Endometrial microvascular endothelial cells (primary cell): Measurements from ENCODE around the gene MACROD2. TPM values are rescaled to one million over a fixed set of nuclear protein-coding genes. Genes with fewer than 3 reads are reported as not detected.

ENCODE experiments used
- in situ Hi-C: cut with HindIII; loops from 2 replicates; pipeline ENCODE4 v1.10.0; 2017; ENCODE audit warnings: low sequenced_read_pairs, low pct_unique_long_range_greater_than_20kb; ENCODE audit errors: inconsistent ontology term
- total RNA-seq: library from RNA; depleted of rRNA; stranded (reverse); fragments of >200 nt; gene quantifications from one replicate; pipeline ENCODE4 v1.2.3, GENCODE V29; 2015; ENCODE audit errors: inconsistent ontology term

The MACROD2 gene
- total RNA-seq, 1 donor from 2014 or later, result not detected

DNA sequence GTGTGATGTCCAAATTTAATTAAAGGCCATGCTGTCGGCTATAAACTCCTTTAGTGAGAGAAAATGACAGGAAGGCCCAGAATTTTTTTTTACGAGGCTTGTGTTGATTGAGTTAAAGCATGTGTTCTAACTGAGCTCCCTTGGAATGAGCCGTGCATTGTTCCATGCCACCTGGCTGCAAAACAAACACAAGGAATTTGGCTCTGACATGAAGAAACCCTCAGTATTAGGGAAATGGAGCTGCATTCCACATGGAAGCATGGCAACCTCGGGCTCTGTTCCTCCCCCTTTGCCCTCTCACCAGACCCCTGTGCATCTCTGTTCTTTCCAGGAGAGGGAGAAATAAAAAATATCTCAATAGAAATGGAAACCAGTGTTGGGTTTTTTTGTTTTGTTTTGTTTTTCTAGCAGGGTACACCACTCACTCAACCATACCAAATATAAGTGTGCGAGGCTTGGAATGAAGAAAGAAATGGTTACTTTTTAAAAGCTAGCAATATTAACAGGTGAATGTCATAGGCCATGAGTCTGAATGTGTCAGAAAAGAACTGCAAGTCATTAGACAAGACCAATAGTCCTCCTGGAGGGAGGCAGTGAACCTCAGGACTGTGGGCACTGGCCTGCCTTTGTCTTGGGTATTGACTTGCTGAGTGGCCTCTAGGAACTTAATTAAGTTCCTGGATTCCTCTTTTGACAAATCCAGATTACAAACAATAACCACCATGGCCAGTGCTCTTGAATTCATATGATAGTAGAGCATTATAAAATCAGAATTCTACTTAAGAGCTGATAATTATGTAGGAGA is 1642.8 kb downstream of the MACROD2 start:
- in situ Hi-C loops, result no loop called here

DNA sequence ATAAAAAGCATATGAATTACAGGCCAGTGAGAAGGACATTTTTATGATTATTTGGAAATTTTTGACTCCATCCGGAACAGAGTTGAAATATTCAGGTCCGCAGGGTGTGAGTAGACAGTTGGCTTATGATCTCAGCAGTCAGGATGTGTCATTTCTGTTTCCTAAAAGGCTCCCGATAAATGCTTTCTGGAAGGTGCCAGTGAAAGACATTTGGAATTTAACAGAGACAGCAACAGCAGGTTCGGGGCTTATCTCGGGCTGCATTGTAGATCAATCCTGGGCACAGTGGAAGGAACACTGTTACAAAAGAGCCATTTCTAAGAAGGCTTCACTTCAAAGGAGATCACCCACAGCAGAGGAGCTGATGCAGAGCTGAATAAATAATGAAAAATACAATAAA is 1643.5 kb downstream of the MACROD2 start:
- in situ Hi-C loops, result no loop called here

- in situ Hi-C loops, result no loop called here
Measured at GRCh38 chr20:15639839-15640238, 1644.5 kb downstream of the MACROD2 start.

DNA sequence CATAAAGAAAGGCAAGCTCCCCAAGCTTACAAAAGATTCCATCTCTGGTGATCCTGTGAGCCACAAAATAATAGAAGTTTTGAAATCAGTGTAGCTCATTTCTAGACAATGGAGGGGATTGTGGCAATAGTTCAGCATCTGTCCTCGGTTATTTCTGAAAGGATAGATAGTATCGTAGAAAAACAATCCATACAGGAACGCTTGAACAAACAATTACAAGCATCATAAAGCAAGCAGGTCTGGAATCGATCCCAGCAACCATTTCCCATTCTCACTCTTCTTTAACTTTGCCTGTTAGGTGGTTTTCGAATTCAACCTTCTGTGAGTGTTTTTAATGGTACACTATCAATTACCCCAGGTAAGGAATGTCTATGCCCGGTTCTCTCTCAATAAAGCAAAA is 1646.8 kb downstream of the MACROD2 start:
- in situ Hi-C loops, result no loop called here

- in situ Hi-C loops, result no loop called here
Measured at GRCh38 chr20:15642676-15643075, 1647.4 kb downstream of the MACROD2 start.

DNA sequence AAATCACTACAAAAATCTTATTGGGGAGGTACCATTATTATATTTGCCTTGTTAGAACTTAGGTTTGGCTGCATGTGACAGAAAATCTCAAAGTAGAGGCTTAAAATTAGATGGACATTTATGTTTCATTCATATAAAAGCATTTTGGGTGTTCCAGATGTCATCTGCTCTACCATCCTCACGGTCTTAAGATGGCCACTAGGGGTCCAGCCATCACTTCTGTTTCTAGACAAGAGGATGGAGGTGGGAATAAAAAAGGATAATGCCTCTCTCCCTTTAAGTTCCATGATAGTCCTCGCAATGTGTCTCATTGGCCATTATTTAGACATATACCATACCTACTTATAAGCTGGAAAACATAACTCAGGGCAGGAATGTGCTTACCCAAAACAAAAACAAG is 1648.4 kb downstream of the MACROD2 start:
- in situ Hi-C loops, result no loop called here

GRCh38 chr20:15645816-15646215 is 1650.5 kb downstream of the MACROD2 start:
- in situ Hi-C loops, result no loop called here

DNA sequence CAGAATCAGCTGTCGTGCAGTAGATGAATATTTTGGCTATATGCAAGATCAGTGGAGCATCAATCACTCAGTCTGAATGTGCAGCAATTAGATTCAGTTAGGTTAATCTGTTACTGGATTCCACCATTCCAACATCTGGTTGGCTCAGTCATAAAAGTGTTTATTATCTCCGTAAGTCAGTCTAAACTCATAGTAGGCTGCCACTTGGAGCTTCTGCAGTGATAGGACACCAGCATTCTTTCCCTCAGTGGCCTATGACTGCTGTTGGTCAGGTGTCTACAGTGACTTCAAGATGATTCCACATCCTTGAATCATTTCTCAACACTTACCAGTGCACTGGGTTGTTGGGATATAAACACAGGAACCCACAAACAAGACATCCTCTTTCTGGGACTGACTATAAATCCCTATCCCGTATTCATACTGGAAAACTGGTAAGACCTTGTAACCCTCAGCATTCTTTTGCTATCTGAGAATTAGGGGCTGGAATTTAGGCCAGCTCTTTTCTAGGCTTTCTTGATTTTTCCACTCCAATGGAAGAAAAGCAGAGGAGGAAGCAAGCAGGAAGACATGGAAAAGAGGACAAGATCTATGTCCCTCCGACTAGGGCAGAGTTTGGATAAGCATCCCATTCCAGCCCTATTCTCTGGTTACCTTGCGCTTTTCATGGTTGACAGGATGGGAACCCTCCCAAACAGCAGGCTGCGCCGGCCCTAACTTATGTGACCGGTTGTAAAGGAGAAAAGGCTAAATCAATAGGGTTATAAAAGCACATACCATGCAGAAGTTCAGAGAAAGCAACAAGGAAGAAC is 1658.3 kb downstream of the MACROD2 start:
- in situ Hi-C loops, result no loop called here

- in situ Hi-C loops, result no loop called here
Measured at GRCh38 chr20:15654208-15654649, 1658.9 kb downstream of the MACROD2 start.

DNA sequence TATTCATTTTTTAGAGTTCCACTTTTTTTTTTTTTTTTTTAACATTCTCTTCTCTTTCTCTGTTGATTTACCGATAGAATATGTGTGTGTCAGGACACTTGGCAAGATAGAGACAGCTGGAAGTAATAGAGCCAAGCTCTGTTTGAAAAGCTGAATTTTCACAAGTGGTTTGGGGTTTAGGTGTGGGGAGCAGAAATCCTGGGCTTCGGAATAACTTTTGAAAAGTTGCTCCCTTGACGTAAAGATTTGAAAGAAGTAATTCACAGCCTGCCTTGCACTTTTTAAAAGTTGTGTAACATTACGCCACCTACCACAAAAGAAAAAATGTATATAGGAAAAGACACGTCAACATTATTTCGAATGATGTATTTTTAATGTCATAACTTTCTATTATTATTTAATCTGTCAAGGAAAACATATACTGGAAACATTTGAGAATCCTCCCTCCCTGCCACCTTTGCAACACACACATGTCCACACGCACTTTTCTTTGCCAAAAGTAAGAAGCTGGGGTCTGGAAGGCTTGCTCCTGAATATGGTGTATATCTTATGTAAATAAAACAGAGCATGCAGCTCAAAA is 1660.1 kb downstream of the MACROD2 start:
- in situ Hi-C loops, result no loop called here

DNA sequence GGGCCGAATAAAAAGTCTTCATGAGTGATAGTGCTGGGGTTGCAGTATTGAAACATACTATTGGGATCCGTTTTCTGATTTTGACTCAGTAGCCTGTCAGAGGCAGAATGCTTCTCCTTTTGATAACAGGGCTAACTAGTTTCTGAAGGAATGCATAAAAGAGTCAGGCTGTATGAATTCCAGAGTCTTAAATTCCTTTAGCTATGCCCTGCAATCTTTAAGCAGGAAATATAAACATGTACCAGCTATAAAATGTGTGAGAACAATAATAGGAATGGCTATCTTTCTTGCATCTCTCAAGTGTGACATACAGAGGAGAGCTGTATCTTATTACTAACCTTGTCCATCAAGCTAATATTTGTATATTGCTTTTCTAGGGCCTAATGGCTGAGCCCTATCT is 1660.8 kb downstream of the MACROD2 start:
- in situ Hi-C loops, result no loop called here

GRCh38 chr20:15658295-15658694 is 1663.0 kb downstream of the MACROD2 start:
- in situ Hi-C loops, result no loop called here

GRCh38 chr20:15673206-15673605 is 1677.9 kb downstream of the MACROD2 start:
- in situ Hi-C loops, result no loop called here

GRCh38 chr20:15674253-15675060 is 1679.1 kb downstream of the MACROD2 start:
- in situ Hi-C loops, result no loop called here

DNA sequence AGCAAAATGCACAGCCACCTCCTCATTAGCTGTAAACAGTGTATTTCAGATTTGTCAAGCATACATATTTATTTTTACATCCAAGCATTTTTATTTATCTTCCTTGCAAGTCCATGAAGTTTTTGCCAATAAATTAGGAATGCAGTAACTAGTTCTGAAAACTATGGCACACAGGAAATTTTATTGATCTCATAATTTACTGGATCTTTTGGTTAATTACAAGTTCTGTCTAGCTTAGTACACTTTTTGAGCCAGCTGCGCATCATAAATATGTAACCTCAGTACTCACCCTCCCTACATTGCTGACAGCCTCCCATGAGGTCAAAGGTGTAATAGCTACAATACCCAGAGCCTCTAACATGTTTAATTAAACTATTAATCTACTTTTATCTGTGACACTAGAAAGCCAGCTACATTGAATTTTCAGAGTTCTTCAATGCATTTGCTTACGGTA is 1679.8 kb downstream of the MACROD2 start:
- in situ Hi-C loops, result no loop called here

DNA sequence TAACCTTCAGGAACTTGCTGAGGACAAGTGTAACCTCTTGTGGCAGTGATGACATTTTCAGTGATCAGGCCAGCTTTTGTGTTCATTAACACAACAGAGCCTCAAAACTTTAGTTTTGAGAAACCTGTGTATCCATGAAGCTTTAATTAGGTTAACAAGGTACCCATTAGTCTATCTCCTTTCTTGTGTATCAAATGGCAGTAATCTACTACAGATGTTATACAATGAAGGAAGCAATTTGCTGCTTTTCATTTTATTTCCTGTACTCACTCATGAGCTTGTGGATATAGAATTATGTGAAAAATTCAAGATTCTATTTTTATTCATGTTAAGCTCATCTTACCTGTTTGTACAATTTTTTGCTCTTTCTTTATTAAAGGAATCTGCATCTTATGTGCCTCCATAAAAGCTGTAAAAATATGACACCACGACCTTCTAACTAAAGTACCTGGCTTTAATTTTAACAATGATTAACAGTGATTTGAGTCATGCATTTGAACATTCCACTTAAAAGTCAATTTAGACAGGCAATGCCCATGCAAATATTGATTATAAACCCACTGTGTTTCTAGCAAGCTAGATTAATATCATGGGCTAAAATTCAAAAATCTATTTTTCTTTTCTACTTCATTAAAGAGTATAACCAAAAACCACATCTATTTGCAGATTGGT is 1680.6 kb downstream of the MACROD2 start:
- in situ Hi-C loops, result no loop called here

- in situ Hi-C loops, result no loop called here
Measured at GRCh38 chr20:15676815-15677214, 1681.5 kb downstream of the MACROD2 start.

- in situ Hi-C loops, result no loop called here
Measured at GRCh38 chr20:15682690-15683089, 1687.4 kb downstream of the MACROD2 start.
